Amniotic epithelial cell (primary cell): ENCODE measurements around the gene AOC3.
"Not testable (repeated sequence)": the region's sequence is repeated elsewhere in the genome, so short reads cannot be mapped to it uniquely, and the experiment has no call there.

Experiments
- DNase-seq: peaks from one replicate; pipeline ENCODE4 v3.0.0-alpha.2; 2010; ENCODE audit warnings: low read depth

Gene AOC3

DNA sequence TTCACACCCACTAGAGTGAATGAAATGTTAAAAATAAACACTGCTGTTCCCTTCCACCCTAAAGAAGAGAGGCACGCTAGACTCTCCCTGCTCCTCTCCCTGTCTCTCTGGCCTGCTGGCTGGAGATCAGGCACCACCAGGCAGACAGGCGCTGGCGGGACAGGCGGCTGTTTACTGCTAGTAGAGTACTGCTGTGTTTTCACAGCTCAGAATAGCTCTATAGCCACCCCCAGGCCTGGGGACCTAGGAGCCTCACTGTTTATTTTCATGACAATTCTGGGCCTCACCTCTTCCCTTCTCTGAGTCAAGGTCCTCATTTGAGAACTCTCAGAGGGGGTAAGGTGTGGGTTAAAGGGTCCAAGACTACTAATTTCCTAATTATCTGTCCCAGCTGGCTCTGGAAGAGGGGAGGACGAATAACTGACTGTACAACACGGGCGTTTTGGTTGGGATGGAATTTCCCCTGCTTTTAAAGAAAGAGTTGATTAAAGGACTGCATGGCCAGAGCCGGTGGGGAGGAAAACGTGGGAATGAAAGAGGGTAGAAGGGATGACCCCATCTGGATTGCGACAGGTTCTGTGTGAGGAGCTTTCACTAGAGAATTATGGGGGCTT, 40.6 kb downstream of the AOC3 start:
- no peak for DNase-seq

DNA sequence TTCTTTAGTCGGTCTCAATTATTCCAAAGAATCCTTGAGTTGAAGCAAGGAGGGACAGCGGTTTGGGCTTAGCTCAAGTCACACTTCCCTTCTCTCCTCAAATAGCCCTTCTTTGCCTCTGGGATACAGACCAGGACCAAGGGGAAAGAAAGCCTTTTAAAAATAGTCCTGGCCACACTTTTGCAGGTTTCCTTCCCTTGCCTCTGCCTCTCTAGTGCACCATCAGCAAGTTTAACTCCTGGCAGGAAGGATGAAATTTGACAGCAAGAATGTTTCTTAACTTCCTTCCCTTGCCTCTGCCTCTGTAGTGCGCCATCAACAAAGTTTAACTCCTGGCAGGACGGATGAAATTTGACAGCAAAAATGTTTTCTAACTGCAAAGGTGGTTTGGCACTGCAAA, 42.4 kb downstream of the AOC3 start:
- no peak for DNase-seq

DNA sequence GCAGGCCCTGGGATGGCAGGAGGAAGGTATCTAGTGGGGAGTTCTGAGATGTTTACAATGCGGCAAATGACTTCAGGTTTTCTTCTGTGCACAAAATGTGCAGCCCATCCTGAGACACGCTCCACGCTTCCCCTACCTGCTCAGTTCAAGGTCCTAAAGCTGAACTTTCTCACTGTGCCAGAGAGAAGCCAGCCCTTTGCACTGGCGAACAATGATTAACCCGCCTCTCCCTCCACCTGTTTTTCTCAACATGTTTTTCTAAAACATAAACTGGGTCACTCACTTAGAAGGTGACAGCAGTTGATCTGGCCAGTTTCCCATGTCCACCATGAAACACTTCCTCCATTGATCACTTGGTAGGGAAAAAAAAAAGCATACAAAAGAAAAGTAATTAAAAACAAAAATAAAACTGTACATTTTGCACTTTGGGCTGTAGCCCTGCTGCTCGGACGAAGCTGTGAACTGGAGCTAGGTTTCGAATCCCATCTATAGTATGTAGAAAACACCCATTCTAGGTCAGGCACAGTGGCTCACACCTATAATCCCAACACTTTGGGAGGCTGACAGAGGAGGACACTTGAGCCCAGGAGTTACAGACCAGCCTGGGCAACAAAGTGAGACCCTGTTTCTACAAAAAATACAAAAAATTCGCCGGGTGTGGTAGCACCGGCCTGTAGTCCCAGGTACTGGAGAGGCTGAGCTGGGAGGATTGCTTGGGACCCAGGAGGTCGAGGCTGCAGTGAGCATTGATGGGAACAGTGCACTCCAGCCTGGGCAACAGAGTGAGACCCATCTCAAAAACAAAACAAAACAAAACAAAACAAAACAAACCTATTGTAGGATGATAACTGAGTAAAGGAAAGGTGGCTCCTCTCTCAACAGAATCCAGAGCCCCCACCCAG, 43.5 kb downstream of the AOC3 start:
- DNase-seq: no peak

DNA sequence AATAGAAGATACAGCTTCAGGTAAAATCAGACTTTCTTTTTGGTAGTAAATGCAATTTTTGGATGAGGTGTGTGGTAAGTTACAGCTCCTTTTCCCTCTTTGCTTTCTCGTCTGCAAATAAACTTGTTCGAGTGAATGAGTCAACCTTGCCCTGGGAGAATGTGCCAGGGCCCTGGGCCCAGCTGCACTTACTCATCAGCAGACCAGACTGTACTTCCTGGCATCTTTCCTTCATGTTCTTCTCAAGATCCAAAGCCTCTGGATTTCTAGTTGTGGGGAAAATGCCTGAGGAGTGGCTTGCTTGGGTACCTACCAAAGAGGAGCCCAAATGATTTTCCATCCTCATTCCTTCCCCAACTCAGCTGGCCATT, 44.2 kb downstream of the AOC3 start:
- peak; percentile 72 for DNase-seq

DNA sequence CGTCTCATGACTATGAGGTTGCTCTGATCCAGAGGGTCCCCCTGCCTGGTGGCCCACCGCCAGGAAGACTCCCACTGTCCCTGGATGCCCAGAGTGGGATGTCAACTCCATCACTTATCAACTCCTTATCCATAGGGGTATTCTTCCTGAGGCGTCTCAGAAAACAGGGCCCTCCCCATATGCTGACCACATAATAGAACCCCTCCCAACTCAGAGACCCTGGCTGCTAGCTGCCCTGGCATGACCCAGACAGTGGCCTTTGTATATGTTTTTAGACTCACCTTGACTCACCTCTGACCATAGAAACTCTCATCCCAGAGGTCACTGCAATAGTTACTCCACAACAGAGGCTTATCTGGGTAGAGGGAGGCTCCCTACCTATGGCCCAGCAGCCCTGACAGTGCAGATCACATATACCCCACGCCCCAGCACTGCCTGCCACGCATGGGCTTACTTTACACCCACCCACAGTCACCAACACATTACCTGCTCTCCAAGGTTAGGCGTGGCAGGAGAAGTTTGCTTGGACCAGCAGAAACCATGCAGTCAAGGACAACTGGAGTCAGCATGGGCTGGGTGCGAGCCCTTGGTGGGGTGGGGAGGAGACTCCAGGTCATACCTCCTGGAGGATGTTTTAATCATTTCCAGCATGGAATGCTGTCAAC, 47.3 kb downstream of the AOC3 start:
- no peak for DNase-seq

DNA sequence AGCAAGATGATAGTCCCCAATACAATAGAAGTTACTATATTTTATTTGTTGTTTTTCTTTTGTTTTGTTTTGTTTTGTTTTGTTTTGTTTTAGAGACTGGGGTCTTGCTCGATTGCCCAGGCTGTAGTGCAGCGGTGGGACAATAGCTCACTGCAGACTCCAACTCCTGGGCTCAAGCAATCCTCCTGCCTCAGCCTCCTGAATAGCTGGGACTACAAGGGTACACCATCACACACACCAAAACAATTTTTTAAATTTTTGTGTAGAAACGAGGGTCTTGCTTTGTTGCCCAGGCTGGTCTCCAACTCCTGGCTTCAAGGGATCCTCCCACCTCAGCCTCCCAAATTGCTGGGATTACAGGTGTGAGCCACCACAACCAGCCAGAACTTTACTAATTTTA, 49.0 kb downstream of the AOC3 start:
- not testable (repeated sequence) for DNase-seq

DNA sequence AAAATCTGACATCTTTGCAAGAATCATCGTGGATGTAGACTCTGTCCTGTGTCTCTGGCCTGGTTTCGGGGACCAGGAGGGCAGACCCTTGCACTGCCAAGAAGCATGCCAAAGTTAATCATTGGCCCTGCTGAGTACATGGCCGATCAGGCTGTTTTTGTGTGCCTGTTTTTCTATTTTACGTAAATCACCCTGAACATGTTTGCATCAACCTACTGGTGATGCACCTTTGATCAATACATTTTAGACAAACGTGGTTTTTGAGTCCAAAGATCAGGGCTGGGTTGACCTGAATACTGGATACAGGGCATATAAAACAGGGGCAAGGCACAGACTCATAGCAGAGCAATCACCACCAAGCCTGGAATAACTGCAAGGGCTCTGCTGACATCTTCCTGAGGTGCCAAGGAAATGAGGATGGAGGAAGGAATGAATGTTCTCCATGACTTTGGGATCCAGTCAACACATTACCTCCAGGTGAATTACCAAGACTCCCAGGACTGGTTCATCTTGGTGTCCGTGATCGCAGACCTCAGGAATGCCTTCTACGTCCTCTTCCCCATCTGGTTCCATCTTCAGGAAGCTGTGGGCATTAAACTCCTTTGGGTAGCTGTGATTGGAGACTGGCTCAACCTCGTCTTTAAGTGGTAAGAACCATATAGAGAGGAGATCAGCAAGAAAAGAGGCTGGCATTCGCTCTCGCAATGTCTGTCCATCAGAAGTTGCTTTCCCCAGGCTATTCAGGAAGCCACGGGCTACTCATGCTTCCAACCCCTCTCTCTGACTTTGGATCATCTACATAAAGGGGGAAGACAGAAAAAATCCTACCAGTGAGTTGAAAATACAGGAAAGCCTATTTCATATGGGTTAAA, 49.7 kb downstream of the AOC3 start, which contains the start of gene G6PC1:
Gene G6PC1, plus strand, starts transcription at position 340 of the 872 bp plus-strand sequence. Its CDS starts 78 bp downstream, at position 418.
- no peak for DNase-seq

DNA sequence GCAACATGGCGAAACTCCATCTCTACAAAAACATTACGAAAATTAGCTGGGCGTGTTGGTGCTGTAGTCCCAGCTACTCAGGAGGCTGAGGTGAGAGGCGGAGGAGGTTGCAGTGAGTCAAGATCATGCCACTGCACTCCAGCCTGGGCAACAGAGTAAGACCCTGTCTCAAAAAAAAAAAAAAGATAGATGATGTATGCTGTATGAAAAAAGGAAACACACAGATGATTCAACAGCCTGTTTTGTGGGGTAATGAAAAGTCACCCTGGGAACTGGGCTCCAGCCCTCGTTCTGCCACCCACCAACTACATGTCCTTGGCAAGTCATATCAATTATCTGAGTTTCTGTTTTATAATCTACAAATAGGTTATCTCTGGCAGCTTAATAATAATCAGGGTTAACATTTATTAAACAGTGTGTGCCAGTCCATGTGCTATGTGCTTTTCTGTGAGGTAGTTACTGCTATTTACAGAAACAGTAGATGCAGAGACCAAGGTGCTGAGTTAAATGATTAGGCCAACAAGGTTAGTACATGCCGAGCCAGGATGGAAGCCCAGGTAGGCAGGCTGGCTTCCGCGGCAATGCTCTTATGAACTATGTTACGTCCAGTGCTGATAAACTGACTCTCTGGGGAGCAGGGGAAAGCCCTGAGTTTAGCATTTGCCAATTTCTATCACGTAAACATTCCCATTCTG, 50.7 kb downstream of the AOC3 start:
- no peak for DNase-seq

DNA sequence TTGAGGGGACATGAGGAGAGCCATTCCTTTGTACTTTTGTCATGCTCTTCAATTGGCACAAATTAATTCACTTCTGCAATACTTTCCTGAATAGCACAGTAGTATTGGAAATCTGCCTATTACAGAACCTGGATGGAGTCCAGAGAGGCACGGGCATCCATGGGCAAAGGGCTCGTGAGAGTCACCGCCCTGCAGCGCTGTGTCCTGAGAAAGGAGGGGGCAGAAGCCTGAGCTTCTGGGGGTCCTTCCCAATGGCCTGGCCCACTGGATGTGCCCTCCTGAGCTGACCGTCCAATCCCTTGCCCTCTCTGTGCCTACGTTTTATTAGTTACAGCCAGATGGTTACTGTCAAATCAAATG, 53.1 kb downstream of the AOC3 start:
- DNase-seq: no peak

DNA sequence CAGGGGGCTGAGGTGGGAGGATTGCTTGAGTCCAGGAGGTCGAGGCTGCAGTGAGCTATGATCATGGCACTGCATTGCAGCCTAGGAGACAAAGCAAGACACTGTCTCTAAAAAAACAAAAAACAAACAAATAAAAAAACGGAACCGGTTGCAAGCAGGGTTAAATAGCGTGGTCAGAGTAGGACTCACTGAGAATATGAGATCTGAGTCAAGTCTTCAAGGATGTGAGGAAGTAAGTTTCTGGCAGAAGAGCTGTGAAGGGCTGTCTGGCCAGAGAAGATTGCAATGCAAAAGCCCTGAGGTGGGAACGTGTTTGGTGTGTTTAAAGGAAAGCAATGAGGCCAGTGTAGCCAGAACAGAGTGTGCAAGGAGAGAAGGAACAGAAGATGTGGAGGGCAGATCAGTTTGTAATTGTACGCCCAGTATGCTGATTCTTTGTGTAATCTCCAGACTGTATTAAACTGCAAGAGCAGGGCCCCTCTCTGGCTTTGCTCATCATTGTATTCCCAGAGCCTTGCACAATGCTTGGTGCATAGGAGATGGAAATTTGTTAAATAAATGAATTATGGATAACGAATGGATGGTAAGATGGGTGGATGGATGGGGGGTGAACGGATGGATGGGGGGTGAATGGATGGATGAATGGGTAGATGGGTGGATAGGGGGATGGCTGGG, 55.9 kb downstream of the AOC3 start:
- DNase-seq: no peak
